ENCODE measurements around the gene PRSS36.

DNA sequence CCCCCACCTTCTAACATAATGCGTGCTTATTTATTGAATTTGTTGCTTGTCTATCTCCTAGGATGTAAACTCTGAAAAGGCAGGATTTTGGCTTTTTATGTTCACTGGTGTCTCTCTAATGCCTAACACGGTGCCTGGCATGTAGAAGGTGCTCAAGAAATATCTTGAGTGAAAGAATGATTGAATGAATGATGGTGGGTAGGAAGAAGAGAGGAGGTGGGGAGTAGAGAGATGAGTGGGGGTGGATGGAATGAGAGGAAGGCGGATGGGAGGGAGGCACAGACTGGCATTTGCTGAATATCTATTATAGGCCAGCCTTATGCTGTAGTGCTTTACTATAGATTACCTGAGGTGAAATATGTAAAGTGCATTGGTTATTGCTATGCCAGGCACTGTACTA, 2.3 kb downstream of the PRSS36 start:
- TF ChIP-seq, protein P1, sequence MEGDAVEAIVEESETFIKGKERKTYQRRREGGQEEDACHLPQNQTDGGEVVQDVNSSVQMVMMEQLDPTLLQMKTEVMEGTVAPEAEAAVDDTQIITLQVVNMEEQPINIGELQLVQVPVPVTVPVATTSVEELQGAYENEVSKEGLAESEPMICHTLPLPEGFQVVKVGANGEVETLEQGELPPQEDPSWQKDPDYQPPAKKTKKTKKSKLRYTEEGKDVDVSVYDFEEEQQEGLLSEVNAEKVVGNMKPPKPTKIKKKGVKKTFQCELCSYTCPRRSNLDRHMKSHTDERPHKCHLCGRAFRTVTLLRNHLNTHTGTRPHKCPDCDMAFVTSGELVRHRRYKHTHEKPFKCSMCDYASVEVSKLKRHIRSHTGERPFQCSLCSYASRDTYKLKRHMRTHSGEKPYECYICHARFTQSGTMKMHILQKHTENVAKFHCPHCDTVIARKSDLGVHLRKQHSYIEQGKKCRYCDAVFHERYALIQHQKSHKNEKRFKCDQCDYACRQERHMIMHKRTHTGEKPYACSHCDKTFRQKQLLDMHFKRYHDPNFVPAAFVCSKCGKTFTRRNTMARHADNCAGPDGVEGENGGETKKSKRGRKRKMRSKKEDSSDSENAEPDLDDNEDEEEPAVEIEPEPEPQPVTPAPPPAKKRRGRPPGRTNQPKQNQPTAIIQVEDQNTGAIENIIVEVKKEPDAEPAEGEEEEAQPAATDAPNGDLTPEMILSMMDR (IDR thresholded peaks at IDR 0.05; ENCODE audit: borderline replicate concordance, extremely low read depth, low read length, poor library complexity, severe bottlenecking): no peak
- no peak for TF ChIP-seq EZH2 (IDR thresholded peaks at IDR 0.05; ENCODE audit: borderline replicate concordance, low read depth, low read length, severe bottlenecking)

Measured in DND-41 (cell line).